T-helper 17 cell (primary cell): Measurements from ENCODE around the gene KANK3. TPM values are rescaled to one million over a fixed set of nuclear protein-coding genes. Genes with fewer than 3 reads are reported as not detected.
"Not testable (repeated sequence)": the region's sequence is repeated elsewhere in the genome, so short reads cannot be mapped to it uniquely, and the experiment has no call there.

ENCODE experiments used
- ATAC-seq: fragments of 150-1000 bp; cut with Tn5 transposase; 2 replicates; pipeline ENCODE4 v1.10.0; 2021; ENCODE audit warnings: mild to moderate bottlenecking, moderate library complexity
- DNase-seq, 3 donors: peaks; one replicate each; pipeline versions ENCODE4 v3.0.0 to v3.0.0-alpha.2; 2020 to 2021
- H3K9me3 ChIP-seq: one replicate; pipeline ENCODE4 v1.7.0; 2013; ENCODE audit warnings: low read length, mild to moderate bottlenecking; ENCODE audit not compliant: control insufficient read depth, poor library complexity, severe bottlenecking
- H3K27ac Mint-ChIP-seq: one replicate; pipeline ENCODE4 v1.8.0; 2022; ENCODE audit warnings: mild to moderate bottlenecking, moderate library complexity, mixed read lengths
- H3K27me3 Mint-ChIP-seq: one replicate; pipeline ENCODE4 v1.8.0; 2022; ENCODE audit warnings: mixed read lengths
- H3K36me3 Mint-ChIP-seq: one replicate; pipeline ENCODE4 v1.8.0; 2022; ENCODE audit warnings: low read depth, mixed read lengths
- H3K4me1 Mint-ChIP-seq: one replicate; pipeline ENCODE4 v1.8.0; 2022; ENCODE audit warnings: mild to moderate bottlenecking, mixed read lengths
- H3K4me3 Mint-ChIP-seq: one replicate; pipeline ENCODE4 v1.8.0; 2022; ENCODE audit warnings: mild to moderate bottlenecking, moderate library complexity, mixed read lengths
- total RNA-seq, 4 donors: library from RNA in 2 of 4; stranded (reverse) in 2 of 4; gene quantifications; one replicate each; pipeline ENCODE4 v1.2.3 and lab custom pipeline; 2022 to 2026

KANK3 gene
- total RNA-seq, 2 donors from 2014 or later, result 2.6 to 2.9 TPM

- peaks cover 2% of the 10 kb centered on the region for H3K36me3 Mint-ChIP-seq
- H3K4me3 Mint-ChIP-seq, result no peak overlapping the region
- peaks cover 26% of the 10 kb centered on the region for H3K4me1 Mint-ChIP-seq
- DNase-seq (no peak), ATAC-seq (no peak)
- no peak overlapping the region for H3K27ac Mint-ChIP-seq
- no peaks in the 10 kb centered on the region for H3K9me3 ChIP-seq
- no peaks in the 10 kb centered on the region for H3K27me3 Mint-ChIP-seq
These were observed 32.6 kb downstream of the KANK3 start for GRCh38 chr19:8310342-8311055.

DNA sequence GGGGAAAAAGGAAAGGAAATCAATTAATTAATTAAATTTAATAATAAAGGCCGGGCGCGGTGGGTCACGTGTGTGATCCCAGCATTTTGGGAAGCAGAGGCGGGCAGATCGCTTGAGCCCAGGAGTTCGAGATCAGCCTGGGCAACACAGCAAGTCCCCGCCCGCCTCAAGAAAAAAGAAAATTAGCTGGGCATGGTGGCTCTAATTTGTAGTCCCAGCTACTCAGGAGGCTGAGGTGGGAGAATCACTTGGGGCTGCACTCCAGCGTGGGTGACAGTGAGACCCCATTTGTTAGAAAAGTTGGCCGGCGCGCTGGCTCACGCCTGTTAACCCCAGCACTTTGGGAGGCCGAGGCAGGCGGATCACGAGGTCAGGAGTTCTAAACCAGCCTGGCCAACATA, 34.2 kb downstream of the KANK3 start:
- H3K27me3 Mint-ChIP-seq, result no peaks in the 10 kb centered on the region
- H3K27ac Mint-ChIP-seq, result peak overlapping the region; percentile 89
- no peaks in the 10 kb centered on the region for H3K9me3 ChIP-seq
- peaks cover 2% of the 10 kb centered on the region for H3K36me3 Mint-ChIP-seq
- ATAC-seq, result no peak
- DNase-seq, result no peak
- peaks cover 27% of the 10 kb centered on the region for H3K4me1 Mint-ChIP-seq
- H3K4me3 Mint-ChIP-seq, result peak overlapping the region; percentile 93

GRCh38 chr19:8307965-8308866, 34.8 kb downstream of the KANK3 start, which contains the start of gene CD320:
TSS of gene CD320 (minus strand) at chr19:8308358. CDS start at chr19:8308290, 68 bp downstream.
- Mint-ChIP-seq H3K36me3 (peaks cover 2% of the 10 kb centered on the region), H3K27me3 (no peaks in the 10 kb centered on the region), H3K4me1 (peaks cover 27% of the 10 kb centered on the region), H3K4me3 (peak within 1 kb of the TSS; percentile 93), H3K27ac (peak within 1 kb of the TSS; percentile 89)
- ATAC-seq (peak; percentile 95), DNase-seq (peak; percentile 73 to 79 (median 78))
- H3K9me3 ChIP-seq, result no peaks in the 10 kb centered on the region

GRCh38 chr19:8307400-8307964, 35.6 kb downstream of the KANK3 start:
- ATAC-seq, result no peak
- H3K27ac Mint-ChIP-seq, result peak overlapping the region; percentile 89
- peaks cover 27% of the 10 kb centered on the region for H3K4me1 Mint-ChIP-seq
- H3K27me3 Mint-ChIP-seq, result no peaks in the 10 kb centered on the region
- DNase-seq, result no peak
- peaks cover 2% of the 10 kb centered on the region for H3K36me3 Mint-ChIP-seq
- no peaks in the 10 kb centered on the region for H3K9me3 ChIP-seq
- H3K4me3 Mint-ChIP-seq, result peak overlapping the region; percentile 93

GRCh38 chr19:8306235-8307054, 36.6 kb downstream of the KANK3 start:
- H3K9me3 ChIP-seq, result no peaks in the 10 kb centered on the region
- DNase-seq (peak in 1 of 3 donors; percentile 2), ATAC-seq (no peak)
- no peaks in the 10 kb centered on the region for H3K27me3 Mint-ChIP-seq
- H3K36me3 Mint-ChIP-seq, result peaks cover 2% of the 10 kb centered on the region
- H3K4me1 Mint-ChIP-seq, result peaks cover 27% of the 10 kb centered on the region
- peak overlapping the region; percentile 89 for H3K27ac Mint-ChIP-seq
- H3K4me3 Mint-ChIP-seq, result peak overlapping the region; percentile 93

DNA sequence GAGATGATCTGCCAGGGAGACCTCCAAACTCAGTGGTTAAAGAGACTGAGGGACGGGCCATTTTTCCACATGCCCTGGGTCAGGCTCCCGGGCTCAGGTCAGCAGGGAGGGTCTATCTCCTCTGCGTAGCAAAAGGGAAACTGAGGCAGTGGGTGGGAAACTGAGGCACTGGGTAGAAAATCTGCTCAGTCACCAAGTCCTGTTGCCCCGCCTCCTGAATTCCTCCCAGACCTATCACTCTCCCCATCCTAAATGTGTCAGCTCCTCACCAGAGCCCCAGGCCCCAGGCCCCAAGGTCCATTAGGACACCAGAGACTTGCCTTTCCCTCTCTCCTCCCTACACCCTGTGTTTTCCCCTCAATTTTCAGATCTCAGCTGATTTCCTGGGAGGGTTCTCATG, 37.3 kb downstream of the KANK3 start:
- Mint-ChIP-seq H3K27me3 (no peaks in the 10 kb centered on the region), H3K4me3 (no peak overlapping the region), H3K36me3 (peaks cover 2% of the 10 kb centered on the region), H3K4me1 (peaks cover 27% of the 10 kb centered on the region), H3K27ac (peak overlapping the region; percentile 89)
- DNase-seq (peak in 1 of 3 donors; percentile 2), ATAC-seq (no peak)
- H3K9me3 ChIP-seq, result no peaks in the 10 kb centered on the region

DNA sequence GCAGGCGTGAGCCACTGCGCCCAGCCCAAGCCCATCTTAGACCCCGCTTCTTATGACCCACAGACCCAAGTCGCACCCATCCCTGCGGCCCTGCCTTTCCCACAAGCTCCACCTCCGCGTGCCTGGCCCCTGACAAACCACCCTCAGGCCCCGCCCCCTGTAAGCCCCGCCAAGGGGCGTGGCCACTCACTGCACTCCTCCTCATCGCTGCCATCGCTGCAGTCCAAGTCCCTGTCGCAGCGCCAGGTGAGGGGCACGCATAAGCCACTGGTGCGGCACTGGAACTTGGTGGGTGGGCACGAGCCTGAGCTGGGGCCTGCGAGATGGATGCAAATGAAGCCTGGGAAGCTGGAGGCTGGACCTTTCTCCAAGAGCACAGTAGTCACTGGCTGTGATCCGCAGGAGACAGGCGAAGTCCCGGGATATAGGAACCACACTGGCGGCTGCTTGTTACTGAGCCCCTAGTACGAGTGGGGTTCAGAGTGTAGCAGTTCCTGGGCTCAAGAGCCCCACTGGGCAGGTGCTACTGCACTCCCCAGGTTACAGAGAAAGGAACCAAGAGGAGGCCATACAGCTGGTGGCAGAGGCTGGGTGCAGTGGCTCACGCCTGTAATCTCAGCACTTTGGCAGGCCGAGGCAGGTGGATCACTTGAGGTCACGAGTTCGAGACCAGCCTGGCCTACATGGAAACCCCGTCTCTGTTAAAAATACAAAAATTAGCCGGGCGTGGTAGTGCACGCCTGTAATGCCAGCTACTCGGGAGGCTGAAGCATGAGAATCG, 38.0 kb downstream of the KANK3 start:
- ATAC-seq (no peak), DNase-seq (peak in 2 of 3 donors; percentile 4 to 26)
- H3K27me3 Mint-ChIP-seq, result no peaks in the 10 kb centered on the region
- H3K9me3 ChIP-seq, result no peaks in the 10 kb centered on the region
- no peak overlapping the region for H3K27ac Mint-ChIP-seq
- peaks cover 27% of the 10 kb centered on the region for H3K4me1 Mint-ChIP-seq
- peaks cover 2% of the 10 kb centered on the region for H3K36me3 Mint-ChIP-seq
- peak overlapping the region; percentile 52 for H3K4me3 Mint-ChIP-seq

- ATAC-seq, result no peak
- no peaks in the 10 kb centered on the region for H3K9me3 ChIP-seq
- peaks cover 19% of the 10 kb centered on the region for H3K4me1 Mint-ChIP-seq
- no peak for DNase-seq
- H3K36me3 Mint-ChIP-seq, result no peaks in the 10 kb centered on the region
- H3K27ac Mint-ChIP-seq, result no peak overlapping the region
- H3K27me3 Mint-ChIP-seq, result no peaks in the 10 kb centered on the region
- no peak overlapping the region for H3K4me3 Mint-ChIP-seq
These were observed 40.3 kb downstream of the KANK3 start for GRCh38 chr19:8302734-8303133.

GRCh38 chr19:8302357-8302691, 40.7 kb downstream of the KANK3 start:
- no peak overlapping the region for H3K27ac Mint-ChIP-seq
- no peaks in the 10 kb centered on the region for H3K27me3 Mint-ChIP-seq
- DNase-seq (no peak), ATAC-seq (no peak)
- H3K9me3 ChIP-seq, result no peaks in the 10 kb centered on the region
- H3K4me3 Mint-ChIP-seq, result no peak overlapping the region
- no peaks in the 10 kb centered on the region for H3K36me3 Mint-ChIP-seq
- peaks cover 15% of the 10 kb centered on the region for H3K4me1 Mint-ChIP-seq

DNA sequence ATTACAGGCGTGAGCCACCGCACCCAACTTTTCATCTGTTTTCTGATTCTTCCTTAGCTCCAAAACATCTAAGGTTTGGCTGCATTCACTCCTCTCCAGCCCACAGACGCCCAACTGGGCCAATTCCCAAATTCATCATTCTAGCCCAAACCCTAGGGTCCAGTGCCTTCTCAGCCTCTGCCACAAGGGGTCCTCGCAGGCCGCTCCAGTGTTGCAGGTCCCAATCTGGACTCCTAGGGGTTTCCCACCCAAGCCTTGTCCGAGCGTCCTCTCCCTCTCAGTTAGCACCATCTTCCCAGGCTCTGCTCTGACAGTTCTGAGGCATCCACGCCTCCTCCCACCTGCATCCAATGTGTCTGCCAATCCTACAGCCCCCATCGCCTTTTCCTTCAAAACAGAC, 51.7 kb downstream of the KANK3 start:
- DNase-seq, H3K4me1 Mint-ChIP-seq, H3K9me3 ChIP-seq, H3K4me3 Mint-ChIP-seq, H3K27ac Mint-ChIP-seq, H3K27me3 Mint-ChIP-seq, H3K36me3 Mint-ChIP-seq: not testable (repeated sequence)
- ATAC-seq, result peak; percentile 69

GRCh38 chr19:8276508-8276907, 66.6 kb downstream of the KANK3 start:
- not testable (repeated sequence) for H3K9me3 ChIP-seq, H3K4me1 Mint-ChIP-seq, H3K36me3 Mint-ChIP-seq, H3K4me3 Mint-ChIP-seq, H3K27ac Mint-ChIP-seq, H3K27me3 Mint-ChIP-seq, DNase-seq
- ATAC-seq, result peak; percentile 59
